ENCODE data around the gene TRIM48.
"Not testable (repeated sequence)": the region's sequence is repeated elsewhere in the genome, so short reads cannot be mapped to it uniquely, and the experiment has no call there.

Gene TRIM48

GRCh38 chr11:55261855-55262254 is at the start of gene TRIM48:
Gene TRIM48, plus strand, starts transcription at chr11:55262155. Its CDS starts 113 bp downstream, at chr11:55262268.
- H3K4me3 ChIP-seq (ENCODE audit: low read length); H3K27me3 ChIP-seq (ENCODE audit: control insufficient read depth, insufficient read depth, low read length); H3K9ac ChIP-seq (ENCODE audit: low read length); H3K4me1 ChIP-seq (ENCODE audit: control insufficient read depth, low read depth, low read length); H3K36me3 ChIP-seq (ENCODE audit: control insufficient read depth, low read depth, low read length); H3K27ac ChIP-seq (ENCODE audit: low read length): not testable (repeated sequence)
- peaks cover 56% of the 10 kb centered on the region for H3K9me3 ChIP-seq (ENCODE audit: control insufficient read depth, low read depth, low read length)

GRCh38 chr11:55238316-55238715 is 23.6 kb upstream of the TRIM48 start:
- not testable (repeated sequence) for H3K27me3 ChIP-seq (ENCODE audit: control insufficient read depth, insufficient read depth, low read length); H3K36me3 ChIP-seq (ENCODE audit: control insufficient read depth, low read depth, low read length); H3K4me1 ChIP-seq (ENCODE audit: control insufficient read depth, low read depth, low read length); H3K4me3 ChIP-seq (ENCODE audit: low read length); H3K27ac ChIP-seq (ENCODE audit: low read length); H3K9ac ChIP-seq (ENCODE audit: low read length)
- peaks cover 48% of the 10 kb centered on the region for H3K9me3 ChIP-seq (ENCODE audit: control insufficient read depth, low read depth, low read length)

GRCh38 chr11:55263081-55263480 is 1.1 kb downstream of the TRIM48 start:
- Histone ChIP-seq H3K27me3 (ENCODE audit: control insufficient read depth, insufficient read depth, low read length) (no peaks in the 10 kb centered on the region), H3K4me1 (ENCODE audit: control insufficient read depth, low read depth, low read length) (no peaks in the 10 kb centered on the region), H3K36me3 (ENCODE audit: control insufficient read depth, low read depth, low read length) (no peaks in the 10 kb centered on the region), H3K27ac (ENCODE audit: low read length) (no peak overlapping the region), H3K9ac (ENCODE audit: low read length) (no peak overlapping the region), H3K4me3 (ENCODE audit: low read length) (no peak overlapping the region), H3K9me3 (ENCODE audit: control insufficient read depth, low read depth, low read length) (peaks cover 54% of the 10 kb centered on the region)
